Adipose tissue (tissue), 3 donors: ENCODE results near the gene LIX1L. TPM values are rescaled to one million over a fixed set of nuclear protein-coding genes. Genes with fewer than 3 reads are reported as not detected.
"Not testable (repeated sequence)": the region's sequence is repeated elsewhere in the genome, so short reads cannot be mapped to it uniquely, and the experiment has no call there.

Experiments used
- H3K27ac ChIP-seq: one replicate; pipeline ENCODE4 v1.5.1; 2013; ENCODE audit warnings: low read depth, low read length
- WGBS, 3 donors: extraction: QIAGEN DNeasy Blood & Tissue Kit; methylation state at CpG; one replicate each; pipeline ENCODE4 v1.1.7; 2013; 5-methylcytosine and 5-hydroxymethylcytosine counted together
- polyA plus RNA-seq, 3 donors: library from polyadenylated mRNA; stranded (reverse); fragments of 200-250 nt; gene quantifications; one replicate each; pipeline ENCODE4 v1.2.3, GENCODE V29; 2013
- donor health status: healthy with polysubstance abuse.
- donor health status: Bipolar disorder and iron deficiency.
- donor health status: healthy.

LIX1L gene
- polyA plus RNA-seq, 3 donors = 2.6 to 21.6 (median 12.3) TPM

DNA sequence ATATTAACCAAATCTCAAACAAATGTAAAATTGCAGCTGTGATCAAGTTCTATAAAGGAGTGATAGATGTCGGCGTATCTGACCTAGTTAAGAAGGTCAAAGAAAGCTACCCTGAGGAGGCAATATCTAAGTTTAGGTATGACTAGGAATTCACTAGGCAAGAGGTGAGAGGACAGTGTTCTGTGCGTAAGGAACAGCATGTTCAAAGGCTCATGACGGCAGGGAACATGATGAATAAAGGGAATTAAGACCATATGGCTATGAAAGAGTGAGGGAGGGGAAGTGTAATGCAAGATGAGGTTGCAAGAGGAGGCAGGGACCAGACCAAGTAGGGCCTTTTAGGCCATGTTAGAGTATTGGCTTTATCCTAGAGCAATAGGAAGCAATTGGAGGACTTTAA lies 8.6 kb downstream of the LIX1L start:
- WGBS, 3 donors = 86 to 93% (median 89%) methylated on average over 4 of the region's 4 CpGs
- no peak overlapping the region for H3K27ac ChIP-seq

DNA sequence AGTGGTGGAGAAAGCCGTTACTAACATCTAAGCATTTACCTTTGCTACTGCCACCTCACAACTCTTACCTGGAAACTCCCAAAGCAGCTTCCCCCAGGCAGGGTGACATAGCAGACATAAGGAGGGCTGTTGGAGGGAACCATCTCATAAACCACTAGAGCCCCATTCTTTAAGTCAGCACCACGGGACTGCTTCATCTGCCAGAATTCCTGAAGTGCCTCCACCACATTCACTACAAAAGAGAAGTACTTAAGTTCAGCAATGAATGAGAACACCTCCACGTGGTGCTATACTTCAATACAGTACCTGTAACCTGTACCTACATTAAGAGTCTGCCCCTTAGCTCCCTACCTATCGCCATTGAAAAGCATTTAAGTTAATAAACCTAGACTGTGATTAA lies 10.3 kb downstream of the LIX1L start:
- 77 to 89% (median 78%) methylated on average over 4 of the region's 4 CpGs for WGBS, 3 donors
- H3K27ac ChIP-seq = no peak overlapping the region

DNA sequence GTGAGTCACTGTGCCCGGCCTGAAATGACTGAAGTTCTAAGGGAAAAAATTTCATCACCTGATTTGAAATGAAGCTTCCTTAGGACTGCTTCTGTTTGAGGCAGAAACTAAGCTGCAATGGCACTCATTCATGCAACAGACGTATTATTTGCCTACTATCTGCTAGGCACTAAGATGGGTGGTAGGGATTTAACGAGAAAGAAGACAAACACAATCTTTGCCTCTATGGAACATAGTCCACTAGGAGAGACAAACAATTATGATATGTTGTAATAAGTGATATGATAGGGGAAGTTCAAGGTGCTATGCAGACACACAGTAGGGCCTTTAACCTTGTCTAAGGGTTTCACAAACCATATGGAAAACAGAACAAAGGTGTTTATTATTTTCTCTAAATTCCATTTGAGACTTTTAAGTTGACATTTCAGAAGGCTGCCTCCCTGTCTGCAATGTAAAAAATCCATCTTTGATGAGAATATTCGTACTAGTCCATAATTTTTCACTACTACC lies 11.3 kb downstream of the LIX1L start:
- 89 to 95% (median 94%) methylated on average over 4 of the region's 4 CpGs for WGBS, 3 donors

DNA sequence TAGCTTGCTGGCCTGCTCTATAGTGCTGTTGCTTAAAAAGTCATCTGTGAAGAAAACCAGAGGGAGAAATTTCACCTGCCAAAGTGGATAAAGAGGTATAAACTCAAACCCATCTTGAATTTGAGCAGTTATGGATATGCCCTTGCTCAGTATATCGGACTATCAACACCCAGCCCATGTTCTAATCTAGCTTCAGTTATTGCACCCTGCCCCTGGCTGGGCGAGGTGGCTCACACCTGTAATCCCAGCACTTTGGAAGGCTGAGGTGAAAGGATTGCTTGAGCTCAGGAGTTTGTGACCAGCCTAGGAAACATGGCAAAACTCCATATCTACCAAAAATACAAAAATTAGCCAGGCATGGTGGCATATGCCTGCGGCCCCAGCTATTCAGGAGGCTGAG lies 13.3 kb downstream of the LIX1L start:
- WGBS, 3 donors = 79 to 97% (median 82%) methylated on average over 3 of the region's 3 CpGs
- H3K27ac ChIP-seq = no peak overlapping the region

More for the DNA sequence above, 11.3 kb downstream of the LIX1L start:
- no peak overlapping the region for H3K27ac ChIP-seq

DNA sequence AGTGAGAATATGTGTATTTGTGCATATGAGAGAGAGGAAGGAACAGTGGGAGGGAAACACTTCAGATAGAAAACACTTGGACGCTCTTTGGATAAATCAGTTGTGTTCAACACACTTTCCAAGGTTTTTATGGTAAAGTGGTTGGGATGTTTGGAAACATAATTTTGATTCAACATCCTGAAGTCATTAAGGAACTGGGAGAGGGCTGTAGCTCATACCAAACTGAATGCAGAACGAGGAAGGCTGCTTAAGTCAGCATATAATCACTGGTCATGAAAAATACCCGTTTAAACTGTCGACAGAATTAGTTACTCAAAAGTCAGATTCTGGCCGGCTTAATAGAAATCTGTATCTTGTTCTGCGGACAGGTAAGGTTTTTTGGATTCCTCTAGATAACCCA lies 14.9 kb downstream of the LIX1L start:
- no peak overlapping the region for H3K27ac ChIP-seq
- WGBS, 3 donors = 87 to 90% (median 89%) methylated on average over 6 of the region's 6 CpGs

DNA sequence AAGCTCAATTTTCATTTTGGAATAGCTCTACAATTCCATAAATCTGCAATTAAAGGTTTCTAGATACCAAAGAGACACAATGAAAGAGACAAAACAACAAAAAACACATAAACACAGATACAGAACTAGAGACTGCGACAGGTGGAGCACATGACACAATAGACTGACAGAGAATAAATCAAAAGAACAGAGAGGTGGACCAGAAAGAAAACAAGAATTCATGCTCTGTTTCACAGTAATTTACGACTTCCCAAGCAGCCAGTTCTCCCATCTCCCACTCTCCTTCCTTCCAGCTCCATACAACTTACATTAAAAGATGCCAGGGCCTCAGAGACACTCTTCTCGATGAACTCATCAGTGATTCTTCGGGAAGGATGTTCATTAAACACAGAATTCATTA lies 15.4 kb downstream of the LIX1L start:
- 86 to 89% (median 88%) methylated on average over 4 of the region's 4 CpGs for WGBS, 3 donors

DNA sequence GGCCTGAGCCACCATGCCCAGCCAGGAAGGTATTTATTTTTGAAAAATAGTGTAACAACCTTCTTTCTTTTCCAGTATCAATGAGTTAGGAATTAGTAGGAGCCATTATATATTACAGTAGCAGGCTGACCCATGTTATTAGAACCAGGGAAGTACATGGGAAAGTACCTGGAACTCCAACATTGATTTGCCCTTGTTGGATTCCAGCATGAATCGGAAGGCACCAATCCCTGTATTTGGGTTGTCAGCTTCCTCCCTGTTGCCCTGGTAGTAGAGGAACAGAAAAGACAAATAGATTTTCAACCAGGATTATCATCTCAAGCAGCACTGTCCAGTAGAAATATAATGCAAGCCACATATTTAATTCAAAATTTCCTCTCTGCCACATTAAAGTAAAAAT lies 20.4 kb downstream of the LIX1L start:
- WGBS, 3 donors = 79 to 92% (median 92%) methylated on average over 1 of the region's 1 CpG
- no peak overlapping the region for H3K27ac ChIP-seq

More for the DNA sequence above, 15.4 kb downstream of the LIX1L start:
- H3K27ac ChIP-seq = no peak overlapping the region

DNA sequence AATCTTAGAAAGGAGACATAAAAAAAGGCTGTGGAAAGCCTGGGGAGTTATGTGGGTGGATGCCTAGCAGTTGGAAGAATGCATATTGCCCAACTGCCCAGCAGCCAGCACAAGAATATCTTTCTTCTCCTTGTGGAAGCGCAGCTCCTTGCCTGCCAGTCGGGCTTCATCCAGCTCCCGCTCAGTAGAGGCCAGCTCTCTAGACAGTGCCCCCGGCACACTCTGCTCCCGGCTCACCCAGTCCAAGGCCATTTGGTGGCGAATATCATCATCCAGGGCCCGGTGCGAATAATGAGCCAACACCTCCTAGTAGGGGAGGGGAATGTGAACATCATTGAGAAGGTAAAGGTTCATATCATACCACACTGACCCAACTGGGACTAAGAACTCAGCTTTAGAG lies 21.6 kb downstream of the LIX1L start:
- no peak overlapping the region for H3K27ac ChIP-seq
- WGBS, 3 donors = 73 to 91% (median 86%) methylated on average over 8 of the region's 8 CpGs

DNA sequence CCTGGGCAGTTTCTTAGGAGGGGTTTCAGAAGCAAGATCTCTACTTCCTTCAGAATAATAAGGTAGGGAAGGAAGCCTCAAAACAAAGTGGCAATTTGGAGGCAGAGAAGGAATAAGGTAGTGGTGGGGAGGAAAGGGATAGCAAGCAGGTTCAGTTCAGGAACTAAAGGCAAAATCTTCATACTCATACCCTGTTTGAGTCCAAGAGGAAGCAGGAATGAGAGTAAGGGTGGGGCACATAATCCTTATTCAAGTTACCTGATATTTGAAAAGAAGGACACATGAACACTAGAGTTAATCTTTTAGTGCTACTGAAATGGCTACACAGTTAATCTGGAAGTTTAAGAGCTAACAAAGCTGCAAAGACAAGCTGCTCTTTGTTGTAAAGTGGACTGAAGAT lies 22.1 kb downstream of the LIX1L start:
- no peak overlapping the region for H3K27ac ChIP-seq

DNA sequence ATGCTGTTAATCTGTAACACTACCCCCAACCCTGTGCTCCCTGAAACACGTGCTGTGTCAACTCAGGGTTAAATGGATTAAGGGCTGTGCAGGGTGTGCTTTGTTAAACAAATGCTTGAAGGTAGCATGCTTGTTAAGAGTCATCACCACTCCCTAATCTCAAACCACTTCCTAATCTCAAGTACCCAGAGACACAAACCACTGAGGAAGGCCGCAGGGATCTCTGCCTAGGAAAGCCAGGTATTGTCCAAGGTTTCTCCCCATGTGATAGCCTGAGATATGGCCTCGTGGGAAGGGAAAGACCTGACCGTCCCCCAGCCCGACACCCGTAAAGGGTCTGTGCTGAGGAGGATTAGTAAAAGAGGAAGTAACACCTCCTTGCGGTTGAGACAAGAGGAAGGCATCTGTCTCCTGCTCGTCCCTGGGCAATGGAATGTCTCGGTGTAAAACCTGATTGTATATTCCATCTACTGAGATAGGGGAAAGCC lies 25.3 kb downstream of the LIX1L start:
- H3K27ac ChIP-seq = not testable (repeated sequence)
- WGBS, 3 donors = 33 to 68% (median 35%) methylated on average over 9 of the region's 9 CpGs

DNA sequence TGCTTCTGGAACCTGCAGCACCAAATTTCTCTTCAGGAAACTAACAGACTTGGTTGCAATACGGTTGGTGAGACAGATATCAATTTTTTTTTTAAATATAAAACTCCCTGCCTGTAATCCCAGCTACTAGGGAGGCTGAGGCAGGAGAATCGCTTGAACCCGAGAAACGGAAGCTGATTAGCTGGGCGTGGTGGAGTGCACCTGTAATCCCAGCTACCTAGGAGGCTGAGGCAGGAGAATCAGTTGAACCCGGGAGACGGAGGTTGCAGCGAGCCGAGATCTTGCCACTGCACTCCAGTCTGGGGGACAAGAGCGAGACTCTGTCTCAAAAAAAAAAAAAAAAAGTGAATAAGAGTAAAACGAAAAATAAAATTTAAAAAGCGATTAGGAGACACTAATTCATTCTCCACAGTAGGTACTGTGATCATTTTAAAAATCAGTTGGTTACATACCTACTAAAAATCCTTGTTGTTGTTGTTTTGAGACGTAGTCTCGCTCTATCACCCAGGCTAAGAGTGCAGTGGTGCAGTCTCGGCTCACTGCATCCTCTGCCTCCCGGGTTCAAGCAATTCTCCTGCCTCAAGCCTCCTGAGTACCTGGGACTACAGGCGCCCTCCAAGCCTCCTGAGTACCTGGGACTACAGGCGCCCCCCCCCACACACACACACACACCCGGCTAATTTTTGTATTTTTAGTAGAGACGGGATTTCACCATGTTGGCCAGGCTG lies 29.7 kb downstream of the LIX1L start:
- H3K27ac ChIP-seq = peak overlapping the region; percentile 88
- WGBS, 3 donors = 59 to 65% (median 62%) methylated on average over 20 of the region's 20 CpGs

DNA sequence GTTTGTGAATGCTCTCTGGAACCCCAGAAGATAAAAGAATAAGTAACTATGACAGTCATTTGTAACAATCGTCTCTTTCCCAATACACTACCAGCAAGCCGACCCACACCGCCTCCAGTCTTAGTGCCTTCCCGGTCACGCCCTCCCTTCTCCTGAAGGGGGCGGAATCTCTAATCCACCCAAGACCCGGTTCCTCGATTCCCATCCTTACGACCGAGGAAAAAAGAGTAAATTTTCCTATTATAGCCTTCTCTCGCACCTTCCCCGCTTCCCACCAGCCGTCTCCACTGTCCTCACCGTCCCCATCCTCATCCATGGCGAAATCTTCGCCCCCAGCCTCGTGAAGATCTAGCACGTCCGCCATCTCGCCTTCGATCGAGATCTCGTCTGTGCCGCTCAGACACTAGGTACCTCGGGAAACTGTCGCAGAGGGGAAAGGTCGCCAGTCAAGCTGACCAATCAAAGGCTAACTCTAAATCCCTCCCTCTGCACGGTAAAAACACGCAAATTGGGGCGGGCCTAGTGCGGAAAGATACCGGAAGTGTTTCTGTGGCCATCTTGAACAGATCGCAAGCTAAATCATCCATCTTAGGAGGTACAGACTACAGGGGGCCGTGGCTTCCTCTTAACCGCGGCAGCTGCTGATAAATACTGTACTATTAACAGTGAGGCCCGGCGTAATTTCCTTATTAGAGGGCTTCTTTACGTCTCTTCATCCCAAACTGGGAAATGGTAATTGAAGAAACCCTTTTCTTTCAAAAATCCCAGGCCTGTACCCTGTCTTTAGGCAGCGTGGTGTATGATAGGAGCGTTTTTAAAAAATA lies 30.5 kb downstream of the LIX1L start, which contains the start of gene RBM8A:
RBM8A (minus strand) TSS at position 422 of the 824 bp plus-strand sequence; CDS start at position 364, 58 bp downstream.
- 0% methylated on average over 41 of the region's 41 CpGs for WGBS, 3 donors
- H3K27ac ChIP-seq = peak within 1 kb of the TSS; percentile 88

DNA sequence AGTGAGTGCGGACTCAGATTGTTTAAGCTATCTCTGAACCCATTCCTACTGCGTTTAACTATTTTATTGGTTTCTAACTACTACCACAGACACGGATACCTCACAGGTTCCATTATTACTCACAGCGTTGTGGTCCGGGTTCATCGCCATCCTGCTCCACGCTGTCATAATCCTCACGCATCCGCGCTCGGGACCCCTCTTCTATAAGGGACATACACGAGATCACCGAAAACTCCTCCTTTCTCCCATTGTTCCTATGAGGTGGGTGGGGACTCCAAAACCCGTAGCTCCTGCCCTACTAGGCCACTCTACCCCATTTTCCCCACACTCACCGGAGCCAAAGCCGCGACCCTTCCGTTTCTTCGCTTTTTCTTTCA lies 31.1 kb downstream of the LIX1L start:
- H3K27ac ChIP-seq = peak overlapping the region; percentile 9
- 3 to 8% (median 6%) methylated on average over 19 of the region's 19 CpGs for WGBS, 3 donors

DNA sequence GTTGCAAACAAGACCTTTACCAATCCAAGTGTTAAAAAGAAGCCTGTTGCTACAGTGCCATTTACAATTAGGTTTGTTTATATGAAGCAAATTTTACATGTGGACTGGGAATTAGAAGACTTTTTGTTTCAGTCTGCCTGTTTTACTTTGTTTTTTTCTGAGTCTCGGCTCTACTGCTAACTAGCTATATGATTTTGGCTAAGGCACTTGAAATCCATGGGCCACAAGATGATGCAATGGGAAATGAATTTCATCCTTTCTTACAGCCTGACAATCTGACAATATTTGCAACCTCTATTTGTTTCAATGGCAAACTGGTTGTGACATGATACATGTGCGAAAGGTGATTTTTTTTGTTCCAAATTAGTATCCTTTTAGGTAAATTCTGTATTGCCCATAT lies 35.6 kb downstream of the LIX1L start:
- WGBS, 3 donors = 52 to 83% (median 53%) methylated on average over 2 of the region's 2 CpGs
- no peak overlapping the region for H3K27ac ChIP-seq

DNA sequence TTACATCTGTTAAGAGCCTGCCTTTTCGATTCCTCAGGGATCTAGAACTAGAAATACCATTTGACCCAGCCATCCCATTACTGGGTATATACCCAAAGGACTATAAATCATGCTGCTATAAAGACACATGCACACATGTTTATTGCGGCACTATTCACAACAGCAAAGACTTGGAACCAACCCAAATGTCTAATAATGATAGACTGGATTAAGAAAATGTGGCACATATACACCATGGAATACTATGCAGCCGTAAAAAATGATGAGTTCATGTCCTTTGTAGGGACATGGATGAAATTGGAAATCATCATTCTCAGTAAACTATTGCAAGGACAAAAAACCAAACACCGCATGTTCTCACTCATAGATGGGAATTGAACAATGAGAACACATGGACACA lies 37.5 kb downstream of the LIX1L start:
- 88 to 92% (median 91%) methylated on average over 2 of the region's 4 CpGs for WGBS, 3 donors

DNA sequence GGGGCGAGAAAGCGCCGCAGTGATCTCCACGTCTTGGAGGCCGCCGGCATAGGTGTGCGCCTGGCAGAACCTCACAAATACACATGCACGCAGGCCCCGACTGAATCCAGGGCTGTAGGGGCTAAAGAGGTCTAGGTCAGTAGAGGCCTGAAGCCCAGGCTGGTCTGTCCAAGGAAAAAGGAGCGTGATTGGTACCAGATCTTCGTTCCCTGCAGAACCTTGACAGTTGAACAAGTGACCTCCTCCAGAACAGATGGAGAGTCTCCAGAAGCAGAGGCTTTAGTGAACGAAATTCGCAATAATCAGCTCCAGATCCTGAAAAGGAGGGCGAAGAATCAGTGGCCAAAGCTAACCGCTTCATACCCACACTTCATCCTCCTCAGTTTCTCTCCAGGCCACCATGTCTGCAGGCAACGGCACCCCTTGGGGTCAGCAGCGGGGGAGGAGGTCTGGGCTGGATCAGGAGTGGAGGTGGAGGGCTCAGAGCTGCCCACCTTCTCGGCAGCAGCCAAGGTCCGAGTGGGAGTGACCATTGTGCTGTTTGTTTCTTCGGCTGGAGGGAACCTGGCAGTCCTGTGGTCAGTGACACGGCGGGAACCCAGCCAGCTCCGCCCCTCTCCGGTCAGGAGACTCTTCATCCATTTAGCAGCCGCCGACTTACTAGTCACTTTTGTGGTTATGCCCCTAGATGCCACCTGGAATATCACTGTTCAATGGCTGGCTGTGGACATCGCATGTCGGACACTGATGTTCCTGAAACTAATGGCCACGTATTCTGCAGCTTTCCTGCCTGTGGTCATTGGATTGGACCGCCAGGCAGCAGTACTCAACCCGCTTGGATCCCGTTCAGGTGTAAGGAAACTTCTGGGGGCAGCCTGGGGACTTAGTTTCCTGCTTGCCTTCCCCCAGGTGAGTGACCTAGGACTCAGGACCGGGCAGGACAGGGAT lies 38.6 kb downstream of the LIX1L start:
- no peak overlapping the region for H3K27ac ChIP-seq
- 2 to 7% (median 4%) methylated on average over 33 of the region's 33 CpGs for WGBS, 3 donors

More for the DNA sequence above, 37.5 kb downstream of the LIX1L start:
- not testable (repeated sequence) for H3K27ac ChIP-seq

DNA sequence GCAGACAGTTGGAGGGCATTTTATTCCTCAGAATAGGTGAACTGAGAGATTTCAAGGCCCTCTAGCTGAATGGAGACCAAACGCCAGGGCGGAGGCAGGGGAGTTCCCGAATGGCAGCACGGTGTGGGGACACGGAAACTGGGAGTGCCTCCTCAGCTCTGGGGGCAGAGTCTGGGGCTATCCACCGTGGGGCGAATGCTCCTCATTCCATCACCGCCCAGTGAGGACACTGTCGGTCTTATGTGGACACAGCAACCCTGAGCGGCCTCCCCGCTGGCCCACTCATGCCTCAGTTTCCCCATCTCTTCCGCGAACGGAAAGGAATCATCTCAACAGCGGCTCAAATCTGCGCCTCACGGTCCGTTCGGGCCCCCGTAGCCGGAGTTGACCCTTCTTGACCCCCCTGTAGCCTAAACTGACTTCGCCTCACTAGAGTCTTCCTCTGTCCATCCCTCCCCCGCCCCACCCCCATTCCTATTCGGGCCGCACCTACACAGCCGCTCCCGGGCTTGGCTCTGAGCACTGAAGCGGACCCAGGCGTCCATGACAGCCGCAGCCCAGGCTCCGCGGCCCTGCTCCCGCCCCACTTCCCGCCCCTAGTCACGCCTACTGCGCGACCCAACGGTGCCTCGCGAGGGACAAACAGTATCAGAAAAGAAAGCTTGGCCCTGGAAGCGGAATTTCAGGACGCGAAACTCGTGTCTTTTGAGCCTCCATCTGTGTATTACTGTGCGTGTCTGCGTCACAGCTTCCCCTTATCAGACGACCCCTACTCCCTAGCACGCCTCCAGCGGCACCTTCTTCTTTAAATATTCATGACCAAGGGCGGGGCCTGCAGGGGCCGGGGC lies 39.4 kb downstream of the LIX1L start, which contains the start of gene PEX11B:
PEX11B (minus strand) TSS at position 574 of the 848 bp plus-strand sequence; CDS start at position 545, 29 bp downstream.
- 0 to 1% (median 0%) methylated on average over 50 to 51 of the region's 51 CpGs for WGBS, 3 donors
- H3K27ac ChIP-seq = peak within 1 kb of the TSS; percentile 23
